Activated naive CD4-positive, alpha-beta T cell treated with Interleukin-2 at 50 U/mL for 16 hours (primary cell): ENCODE measurements around the gene WDFY1.

Experiments
- DNase-seq: peaks from one replicate; pipeline ENCODE4 v3.0.0-alpha.2; 2020

WDFY1 gene, protein sequence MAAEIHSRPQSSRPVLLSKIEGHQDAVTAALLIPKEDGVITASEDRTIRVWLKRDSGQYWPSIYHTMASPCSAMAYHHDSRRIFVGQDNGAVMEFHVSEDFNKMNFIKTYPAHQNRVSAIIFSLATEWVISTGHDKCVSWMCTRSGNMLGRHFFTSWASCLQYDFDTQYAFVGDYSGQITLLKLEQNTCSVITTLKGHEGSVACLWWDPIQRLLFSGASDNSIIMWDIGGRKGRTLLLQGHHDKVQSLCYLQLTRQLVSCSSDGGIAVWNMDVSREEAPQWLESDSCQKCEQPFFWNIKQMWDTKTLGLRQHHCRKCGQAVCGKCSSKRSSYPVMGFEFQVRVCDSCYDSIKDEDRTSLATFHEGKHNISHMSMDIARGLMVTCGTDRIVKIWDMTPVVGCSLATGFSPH

DNA sequence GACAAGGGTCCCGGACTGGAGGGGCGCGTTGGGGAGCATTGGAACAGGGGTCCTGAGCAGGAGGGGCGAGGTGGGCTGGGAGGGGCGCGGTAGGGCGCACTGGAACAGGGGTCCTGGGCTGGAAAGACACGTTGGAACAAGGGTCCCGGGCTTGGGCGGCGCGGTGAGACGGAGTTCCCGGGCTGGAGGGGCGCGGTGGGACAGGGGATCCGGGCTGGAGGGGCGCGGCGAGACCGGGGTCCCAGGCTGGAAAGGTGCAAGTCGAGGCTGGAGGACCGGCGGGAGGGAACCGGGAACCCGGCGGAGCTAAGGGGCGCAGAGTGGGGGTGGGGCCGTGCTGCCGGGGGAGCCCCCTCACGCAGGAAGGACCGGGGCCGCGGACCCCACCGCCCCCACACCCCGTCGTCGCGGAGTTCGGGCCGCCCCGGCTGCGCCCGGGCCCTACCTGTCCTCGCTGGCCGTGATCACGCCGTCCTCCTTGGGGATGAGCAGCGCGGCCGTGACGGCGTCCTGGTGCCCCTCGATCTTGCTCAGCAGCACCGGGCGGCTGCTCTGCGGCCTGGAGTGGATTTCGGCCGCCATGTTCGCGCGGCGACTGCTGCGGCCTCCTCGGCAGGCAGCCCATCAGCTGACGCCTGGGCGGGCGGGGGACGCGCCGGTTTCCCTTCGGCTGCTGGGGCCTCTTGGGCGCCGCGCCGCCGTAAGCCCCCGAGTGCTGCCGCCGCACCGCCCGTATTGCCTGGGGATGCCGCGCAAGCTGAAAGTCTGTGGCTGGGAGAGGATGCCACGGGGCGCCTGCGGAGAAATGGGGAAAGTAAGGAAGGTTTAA is at the start of gene WDFY1:
WDFY1 (minus strand) TSS at position 633 of the 829 bp plus-strand sequence; CDS start at position 582, 51 bp downstream.
- peak; percentile 84 for DNase-seq

DNA sequence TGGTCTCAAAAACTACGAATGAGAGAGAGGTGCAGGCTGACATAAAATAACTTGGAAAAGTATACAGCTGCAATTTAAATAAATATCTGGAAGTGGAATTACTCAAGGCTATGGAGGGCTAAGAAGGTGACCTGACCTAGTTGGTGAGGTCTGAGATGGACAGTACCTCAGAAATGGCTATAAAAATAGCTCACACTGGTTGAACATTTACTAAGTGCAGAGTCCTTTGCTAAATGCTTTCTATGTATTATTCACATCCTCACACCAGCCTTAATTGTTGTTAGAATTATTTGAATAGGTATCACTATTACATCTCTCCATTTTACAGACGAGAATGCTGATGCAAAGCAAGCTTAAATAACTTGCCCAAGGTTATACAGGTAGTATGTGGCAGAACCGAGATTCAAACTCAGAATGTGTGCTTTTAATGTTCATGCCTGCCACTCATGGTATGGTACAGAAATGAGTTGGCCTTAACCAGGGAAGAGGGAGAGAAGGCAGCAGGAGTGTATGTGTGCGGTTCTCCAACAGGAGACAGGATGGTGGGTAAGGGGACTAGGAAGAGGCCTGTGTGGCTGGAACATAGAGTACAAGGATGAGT is 49.5 kb upstream of the WDFY1 start:
- no peak for DNase-seq

DNA sequence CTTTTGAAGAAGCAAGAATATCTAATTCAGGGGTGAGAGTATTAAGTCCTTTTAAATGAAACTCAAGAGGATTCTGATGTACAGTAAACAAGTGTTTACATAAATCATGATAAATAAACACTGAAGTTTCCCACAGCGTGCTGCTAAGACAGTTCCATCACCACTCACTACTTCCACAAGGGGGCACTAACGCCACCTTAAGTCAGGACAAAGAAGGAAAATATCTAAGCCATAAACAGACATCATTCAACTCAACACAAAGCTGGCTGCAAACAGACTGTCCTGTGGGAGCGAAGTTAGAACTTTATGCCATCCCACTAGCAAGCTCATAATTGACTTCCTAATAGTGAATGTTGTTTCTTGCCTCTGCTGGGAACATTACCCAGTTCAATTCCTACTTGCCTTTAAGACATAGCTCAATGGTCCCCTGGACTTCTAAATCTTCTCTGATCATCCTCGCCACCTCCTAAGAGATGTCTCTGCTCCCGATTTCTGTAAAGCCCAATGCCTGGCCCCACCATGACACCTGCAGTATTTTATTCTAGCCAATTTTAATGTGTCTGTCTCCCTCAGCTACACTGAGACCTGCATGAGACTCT is 48.6 kb upstream of the WDFY1 start:
- peak; percentile 57 for DNase-seq

DNA sequence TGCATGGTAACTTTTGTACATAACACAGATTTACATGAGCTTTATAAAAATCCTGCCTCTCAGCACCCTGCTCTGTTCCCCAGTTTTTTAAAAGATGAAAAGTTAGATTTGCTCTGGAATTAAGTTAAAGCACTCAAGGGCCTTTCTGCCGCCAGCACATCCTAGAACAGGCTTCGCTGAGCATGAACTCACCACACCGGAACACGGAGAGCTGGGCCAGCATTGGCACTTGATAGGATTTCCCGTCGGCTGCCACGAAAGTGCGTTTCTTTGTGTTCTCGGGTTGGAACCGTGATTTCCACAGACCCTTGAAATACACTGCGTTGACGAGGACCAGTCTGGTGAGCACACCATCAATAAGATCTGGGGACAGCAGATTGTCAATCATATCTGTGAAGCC is 46.5 kb upstream of the WDFY1 start:
- no peak for DNase-seq

DNA sequence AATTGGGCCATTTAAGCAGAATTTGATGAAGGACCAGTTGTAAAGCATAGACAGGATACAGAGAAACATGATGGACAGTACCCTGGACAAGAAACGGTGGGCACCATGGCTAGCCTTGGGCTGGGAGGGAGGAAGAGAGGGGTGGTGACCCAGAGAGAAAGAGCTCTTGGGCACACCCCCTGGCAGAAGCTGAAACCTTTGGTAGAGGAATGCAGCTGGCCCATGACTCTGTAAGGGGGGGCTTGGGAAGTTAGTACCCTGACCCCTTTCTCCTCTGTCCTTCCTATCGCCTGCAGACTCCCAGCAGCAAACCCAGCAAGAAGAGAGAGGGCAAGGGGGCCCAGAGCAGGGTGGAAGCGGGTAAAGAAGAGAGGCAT is 44.7 kb upstream of the WDFY1 start:
- no peak for DNase-seq

DNA sequence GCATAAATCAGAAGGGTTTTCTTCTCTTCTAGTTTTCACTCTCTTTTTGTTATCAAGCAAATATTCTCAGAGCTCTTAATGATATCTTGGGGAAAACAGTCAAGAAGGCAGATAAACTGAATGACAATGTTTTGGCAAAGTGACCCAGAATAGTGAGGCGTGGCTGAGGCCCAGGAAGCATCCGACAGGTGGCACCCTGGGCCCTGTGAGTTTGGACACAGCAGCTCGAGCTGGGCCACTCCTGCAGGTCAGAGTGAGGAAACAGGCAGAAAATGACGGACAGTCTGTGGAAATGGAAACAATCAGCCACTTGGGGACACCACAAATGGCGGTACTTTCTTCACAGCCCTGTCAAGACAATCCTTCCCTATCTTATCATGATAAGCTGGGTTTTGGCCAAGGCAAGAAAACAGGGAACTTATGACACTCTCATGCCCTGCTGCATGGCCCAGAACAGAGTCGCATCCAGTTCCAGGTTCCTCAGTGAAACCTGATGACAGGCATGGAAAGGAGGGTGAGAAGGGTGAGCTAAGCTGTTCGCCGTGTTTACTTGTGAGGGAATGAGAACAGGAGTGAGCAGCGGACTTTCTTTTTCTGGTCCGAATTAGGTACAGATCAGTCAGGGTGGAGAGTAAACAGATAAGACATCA is 44.2 kb upstream of the WDFY1 start:
- DNase-seq: no peak

DNA sequence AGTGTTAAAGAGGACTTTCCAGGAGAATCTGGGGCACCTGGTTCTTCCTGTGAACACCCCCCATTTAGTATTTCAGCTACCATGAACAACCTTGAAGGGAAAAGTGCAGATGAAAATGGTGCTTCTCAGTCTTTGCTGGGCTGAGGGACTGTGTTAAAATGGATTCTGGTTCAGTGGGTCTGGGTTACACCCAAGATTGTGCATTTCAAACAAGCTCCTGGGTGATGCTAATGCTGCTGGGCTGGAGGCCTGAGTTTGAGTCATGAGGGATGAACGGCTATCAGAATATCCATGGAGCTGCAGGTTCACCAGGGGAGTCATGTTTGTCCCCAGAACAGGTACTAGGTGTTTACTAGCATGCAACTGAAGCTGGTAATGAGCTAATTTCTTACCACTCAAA is 36.1 kb upstream of the WDFY1 start:
- no peak for DNase-seq

DNA sequence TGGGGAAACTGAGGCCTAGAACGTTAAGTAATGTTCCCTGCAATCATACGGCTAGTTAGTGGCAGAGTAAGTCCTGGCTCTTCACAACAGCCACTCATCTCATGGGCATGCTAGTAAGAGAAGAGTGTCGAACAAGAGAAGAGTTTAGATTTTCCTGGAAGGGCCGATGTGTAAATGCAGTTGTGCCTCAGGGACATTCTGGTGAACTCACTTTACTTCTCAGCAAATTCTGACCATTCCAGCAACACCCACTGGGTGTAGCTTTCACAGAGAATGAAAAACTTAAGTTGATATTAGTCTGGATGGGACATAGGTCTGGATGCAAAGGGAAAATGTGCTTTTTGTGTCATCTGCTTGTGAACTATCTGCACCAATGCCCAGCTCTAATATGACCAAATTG is 35.7 kb upstream of the WDFY1 start:
- DNase-seq: no peak

DNA sequence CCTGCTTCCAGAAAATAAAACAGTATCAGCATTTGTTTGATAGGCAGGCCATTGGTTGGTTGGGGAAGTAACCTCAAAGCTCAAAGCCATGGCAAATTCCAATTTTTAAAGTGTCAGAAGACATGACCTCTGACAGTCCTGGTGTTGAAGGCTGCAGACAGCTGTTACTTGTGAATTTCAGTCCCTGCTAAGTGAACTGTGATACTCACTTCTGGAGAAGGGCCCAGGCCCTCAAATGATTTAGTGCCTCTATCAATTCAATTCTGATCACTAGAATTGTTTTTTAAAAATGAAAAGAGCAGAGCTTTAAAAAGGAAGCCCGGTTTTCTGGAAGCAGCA is 35.2 kb upstream of the WDFY1 start:
- no peak for DNase-seq

DNA sequence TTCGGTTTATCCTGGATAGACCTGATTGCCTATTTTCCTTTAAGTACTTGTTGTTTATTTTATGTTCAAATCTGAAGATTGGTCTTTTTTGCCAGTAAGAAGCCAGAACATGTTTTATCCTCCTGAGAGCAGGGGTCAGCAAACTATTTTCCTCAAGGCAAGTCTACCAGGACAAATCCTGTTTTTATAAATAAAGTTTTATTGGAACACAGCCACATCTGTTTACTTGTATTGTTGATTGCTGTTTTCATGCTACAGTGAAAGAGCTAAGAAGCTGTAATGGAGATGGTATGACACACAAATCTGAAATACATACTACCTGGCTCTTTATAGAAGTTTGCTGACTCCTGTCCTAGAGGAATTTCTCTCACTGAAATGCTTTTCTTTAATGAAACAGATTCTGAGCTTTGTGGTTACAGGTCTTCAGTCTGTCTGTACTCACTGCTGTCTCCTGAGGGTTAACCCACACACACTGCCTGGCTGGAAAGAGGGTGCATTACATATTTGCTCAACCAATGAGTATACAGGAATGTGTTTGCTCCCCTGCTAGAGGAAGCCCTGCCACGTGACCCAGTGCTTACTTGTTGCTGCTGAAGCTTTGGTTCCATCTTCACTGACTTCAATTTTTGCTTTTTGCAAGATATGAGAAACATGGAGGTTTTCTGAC is 34.7 kb upstream of the WDFY1 start:
- DNase-seq: no peak

DNA sequence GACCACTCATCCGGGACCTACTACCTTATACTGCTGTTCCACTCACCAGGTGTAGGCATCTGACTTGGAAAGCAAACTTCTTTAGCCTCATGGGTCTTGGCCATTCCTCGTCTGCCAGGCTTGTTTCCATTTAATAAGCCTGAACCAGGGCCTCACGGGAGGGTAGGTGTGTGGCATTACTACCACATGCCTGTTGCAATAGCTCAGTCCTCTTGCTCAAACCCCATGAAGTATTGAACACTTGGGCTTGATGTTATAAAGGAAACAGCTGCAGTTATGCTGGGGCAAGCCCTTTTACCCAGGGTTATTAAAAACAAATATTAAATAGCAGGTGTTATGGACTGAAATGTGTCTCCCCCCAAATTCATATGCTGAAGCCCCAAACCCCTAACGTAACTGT is 33.3 kb upstream of the WDFY1 start:
- no peak for DNase-seq

DNA sequence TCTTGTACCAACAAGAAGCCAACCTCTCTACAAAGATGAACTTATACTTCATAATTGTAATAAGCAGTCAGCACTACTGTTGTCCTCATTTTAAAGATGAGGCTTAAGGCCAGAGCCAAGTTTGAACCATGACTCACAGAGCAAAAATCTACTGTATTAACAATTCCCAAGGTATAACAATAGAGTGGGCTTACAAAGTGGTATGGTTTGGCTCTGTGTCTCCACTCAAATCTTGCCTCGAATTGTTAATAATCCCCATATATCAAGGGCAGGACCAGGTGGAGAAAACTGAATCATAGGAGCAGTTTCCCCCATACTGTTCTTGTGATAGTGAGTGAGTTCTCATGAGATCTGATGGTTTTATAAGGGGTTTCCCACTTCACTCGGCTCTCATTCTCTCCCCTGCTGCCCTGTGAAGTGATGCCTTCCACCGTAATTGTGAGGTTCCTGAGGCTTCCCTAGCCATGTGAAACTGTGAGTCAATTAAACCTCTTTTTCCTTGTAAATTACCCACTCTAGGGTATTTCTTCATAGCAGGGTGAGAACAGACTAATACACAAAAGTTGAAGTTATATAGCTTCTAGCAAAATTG is 31.6 kb upstream of the WDFY1 start:
- no peak for DNase-seq

DNA sequence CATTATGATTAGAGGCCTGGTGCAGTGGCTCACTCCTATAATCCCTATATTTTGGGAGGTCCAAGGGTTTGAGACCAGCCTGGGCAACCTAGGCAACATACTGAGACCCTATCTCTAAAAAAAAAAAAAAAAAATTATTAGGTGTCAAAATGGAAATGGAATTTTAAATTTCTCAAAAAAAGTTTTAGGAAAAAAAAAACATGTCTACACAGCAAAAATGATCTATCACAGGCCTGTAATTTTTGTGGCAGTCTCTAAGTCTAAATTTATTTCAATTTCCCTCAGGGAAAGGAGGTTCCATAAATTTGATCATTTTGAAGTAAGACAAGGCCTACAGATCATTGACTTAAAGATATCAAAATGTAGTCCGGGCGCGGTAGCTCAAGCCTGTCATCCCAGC is 28.5 kb upstream of the WDFY1 start:
- no peak for DNase-seq

DNA sequence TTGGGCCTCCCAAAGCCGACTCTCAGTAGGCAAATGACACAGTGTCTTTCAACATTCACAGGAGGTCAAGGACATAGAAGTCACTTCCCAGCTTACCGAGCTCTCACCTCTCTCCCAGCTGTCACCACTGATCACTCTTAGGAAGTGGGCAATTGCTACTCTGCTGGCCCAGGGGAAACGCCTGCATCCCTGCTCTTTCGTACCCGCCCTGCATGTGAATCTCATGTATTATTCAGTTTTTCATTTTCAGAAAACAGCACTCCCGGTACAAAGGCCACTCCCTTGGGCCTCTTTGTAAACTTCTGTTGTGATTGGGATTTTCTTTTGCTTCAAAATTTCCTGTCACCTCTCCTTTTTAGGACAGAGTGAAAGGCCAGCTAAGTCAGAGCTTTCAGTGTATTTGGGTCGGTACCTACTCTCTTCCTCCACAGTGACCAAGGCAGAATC is 27.5 kb upstream of the WDFY1 start:
- DNase-seq: no peak

DNA sequence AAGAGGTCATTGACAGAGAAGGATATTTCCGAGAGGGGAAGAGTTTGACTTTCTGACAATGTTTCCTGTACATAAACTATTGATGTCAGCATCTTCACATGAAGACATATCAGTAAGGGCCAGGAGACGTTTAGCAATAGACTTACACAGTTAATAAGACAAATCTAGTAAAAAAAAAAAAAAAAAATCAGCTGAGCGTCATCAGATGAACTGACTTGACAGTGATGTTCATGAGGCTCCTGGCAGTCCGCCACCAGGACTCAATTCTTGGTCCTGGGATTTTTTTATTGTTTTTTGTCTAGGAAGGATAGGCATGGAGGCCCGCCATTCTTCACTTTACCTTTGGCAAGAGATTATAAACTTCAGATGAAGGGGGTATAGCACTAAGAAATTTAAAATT is 26.6 kb upstream of the WDFY1 start:
- DNase-seq: no peak

DNA sequence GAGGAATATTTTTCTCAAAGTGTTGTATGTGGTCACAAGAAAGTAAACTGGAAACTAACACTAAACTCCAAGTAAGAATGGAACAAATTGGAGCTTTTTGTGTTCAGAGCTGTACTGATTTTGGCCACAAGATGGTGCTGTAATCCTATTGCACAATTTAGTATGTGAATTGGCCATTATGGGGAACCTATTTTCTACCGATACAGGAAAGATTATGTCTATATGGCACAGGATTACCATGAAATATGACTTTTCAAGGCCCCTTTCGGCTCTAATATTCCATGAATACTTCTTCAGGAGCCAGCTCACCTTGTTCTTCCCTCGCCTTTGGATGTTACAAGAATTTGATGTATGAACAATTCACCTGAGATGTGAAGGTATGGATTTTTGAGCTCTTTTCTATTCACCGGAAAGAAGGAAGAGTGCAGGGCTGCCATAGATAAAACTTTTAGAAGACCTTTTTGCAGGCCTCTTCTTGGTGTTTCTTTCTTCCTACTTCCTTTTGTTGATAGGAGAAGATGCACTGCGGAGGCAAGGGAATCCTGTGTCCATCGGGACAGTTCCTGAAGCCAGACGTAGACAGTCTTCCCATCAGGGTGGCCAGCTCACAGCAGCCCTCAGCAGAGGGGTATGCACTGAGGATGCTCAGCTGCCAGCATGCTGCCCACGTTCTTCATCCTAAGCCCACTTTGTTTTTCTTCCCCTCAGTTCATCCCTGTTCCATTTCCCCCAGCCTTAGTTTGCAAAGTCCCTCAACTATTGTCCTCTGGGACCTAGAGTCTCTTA is 25.4 kb upstream of the WDFY1 start:
- peak; percentile 32 for DNase-seq

DNA sequence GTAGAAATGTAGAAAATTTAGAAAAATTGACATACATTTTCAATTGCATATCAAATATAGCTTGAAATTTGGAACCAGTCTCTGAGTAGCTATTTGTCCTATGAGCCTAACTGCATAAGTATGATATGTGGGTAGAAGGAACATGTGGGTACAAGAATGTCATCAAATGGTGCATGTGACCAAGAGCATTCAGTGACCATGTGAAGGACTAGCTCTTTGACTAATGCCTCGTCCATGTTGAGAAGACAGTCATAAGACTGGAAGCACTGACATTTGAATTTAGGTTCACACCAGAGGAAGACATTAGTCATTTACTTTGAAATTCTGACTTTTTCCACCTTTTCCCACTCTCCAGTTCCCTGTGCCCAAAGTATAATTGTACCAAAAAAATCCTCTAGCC is 24.7 kb upstream of the WDFY1 start:
- DNase-seq: no peak

DNA sequence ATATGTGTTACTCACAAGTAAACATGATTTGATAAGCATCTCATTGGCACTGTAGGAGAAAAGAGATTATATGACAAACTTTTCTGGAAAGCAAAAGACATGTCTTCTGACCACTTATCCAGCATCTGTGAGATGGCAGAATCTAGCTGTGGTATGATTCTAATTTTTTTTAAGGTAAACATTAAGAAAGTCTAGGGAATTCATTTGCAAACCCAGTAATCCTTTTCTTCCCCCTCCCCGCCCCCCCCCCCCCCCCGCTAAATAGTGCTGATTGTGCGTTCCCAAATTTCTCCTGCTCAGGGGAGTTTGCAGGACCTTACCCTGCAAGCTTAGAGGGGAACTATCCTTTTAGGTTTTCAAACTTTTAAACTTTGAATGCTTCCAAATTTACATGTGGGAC is 24.2 kb upstream of the WDFY1 start:
- no peak for DNase-seq

DNA sequence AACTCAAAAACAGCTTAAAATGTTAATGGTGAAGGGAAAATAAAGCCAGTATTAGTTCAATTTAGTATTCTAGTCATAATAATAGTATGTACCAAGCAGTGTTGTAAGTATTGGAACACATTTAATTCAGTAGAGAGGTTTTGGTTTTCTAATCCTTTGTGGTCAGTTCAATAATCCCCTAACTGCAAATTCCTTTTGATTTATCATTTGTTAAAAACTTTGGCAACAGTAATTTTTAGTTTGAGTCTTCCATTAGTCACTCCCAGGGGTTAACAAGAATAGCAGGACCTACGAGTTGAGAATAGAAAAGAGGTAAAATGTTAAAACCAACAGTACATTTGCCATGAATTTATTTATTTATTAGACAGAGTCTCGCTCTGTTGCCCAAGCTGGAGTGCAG is 22.8 kb upstream of the WDFY1 start:
- DNase-seq: no peak

DNA sequence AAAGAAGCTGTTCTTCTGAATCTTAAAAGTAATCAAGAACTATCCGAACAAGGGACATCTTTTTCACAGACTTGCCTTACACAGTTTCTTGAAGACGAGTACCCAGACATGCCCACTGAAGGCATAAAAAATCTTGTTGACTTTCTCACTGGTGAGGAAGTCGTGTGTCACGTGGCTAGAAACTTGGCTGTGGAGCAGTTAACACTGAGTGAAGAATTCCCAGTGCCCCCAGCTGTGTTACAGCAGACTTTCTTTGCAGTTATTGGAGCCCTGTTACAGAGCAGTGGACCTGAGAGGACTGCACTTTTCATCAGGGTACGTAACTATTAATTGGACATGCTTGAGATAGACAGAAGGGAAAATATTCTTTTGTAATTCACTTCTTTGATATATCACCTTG is 14.6 kb upstream of the WDFY1 start:
- DNase-seq: no peak
